H9 (cell line): Measurements from ENCODE around the gene LHPP. TPM values are rescaled to one million over a fixed set of nuclear protein-coding genes. Genes with fewer than 3 reads are reported as not detected.

ENCODE experiments used
- DNase-seq: peaks from one replicate; pipeline ENCODE4 v3.0.0-alpha.2; 2017
- H2AFZ ChIP-seq: one replicate; pipeline ENCODE4 v1.6.1; 2013; ENCODE audit warnings: mild to moderate bottlenecking, low read length, control low read depth, moderate library complexity
- H2AK5ac ChIP-seq: 2 replicates; pipeline ENCODE4 v1.6.1; 2013; ENCODE audit warnings: low read length, control low read depth, mixed read lengths; ENCODE audit not compliant: insufficient read length
- H2BK120ac ChIP-seq: one replicate; pipeline ENCODE4 v1.6.1; 2013; ENCODE audit warnings: low read depth, mild to moderate bottlenecking, low read length, control low read depth, inconsistent platforms; ENCODE audit not compliant: poor library complexity, severe bottlenecking
- H2BK12ac ChIP-seq: 2 replicates; pipeline ENCODE4 v1.6.1; 2013; ENCODE audit warnings: low read length, control low read depth, mixed read lengths, low read depth; ENCODE audit not compliant: insufficient read length
- H2BK15ac ChIP-seq: 2 replicates; pipeline ENCODE4 v1.6.1; 2013; ENCODE audit warnings: low read depth, low read length, control low read depth
- H2BK20ac ChIP-seq: one replicate; pipeline ENCODE4 v1.6.1; 2013; ENCODE audit warnings: low read depth, mild to moderate bottlenecking, low read length, control low read depth, inconsistent platforms; ENCODE audit not compliant: poor library complexity, severe bottlenecking
- H2BK5ac ChIP-seq: 2 replicates; pipeline ENCODE4 v1.6.1; 2013; ENCODE audit warnings: low read length, control low read depth, mixed read lengths; ENCODE audit not compliant: insufficient read length
- H3K14ac ChIP-seq: 2 replicates; pipeline ENCODE4 v1.6.1; 2013; ENCODE audit warnings: low read length, control low read depth; ENCODE audit not compliant: insufficient read depth
- H3K18ac ChIP-seq: 2 replicates; pipeline ENCODE4 v1.6.1; 2013; ENCODE audit warnings: low read depth, mild to moderate bottlenecking, mixed read lengths, low read length, control low read depth; ENCODE audit not compliant: insufficient read length
- H3K23ac ChIP-seq: 2 replicates; pipeline ENCODE4 v1.6.1; 2013; ENCODE audit warnings: low read length, control low read depth, mixed read lengths, low read depth; ENCODE audit not compliant: insufficient read length
- H3K23me2 ChIP-seq: 2 replicates; pipeline ENCODE4 v1.6.1; 2013; ENCODE audit warnings: low read depth, mild to moderate bottlenecking, mixed read lengths, low read length, control low read depth; ENCODE audit not compliant: insufficient read length, poor library complexity, severe bottlenecking
- H3K27ac ChIP-seq: 2 replicates; pipeline ENCODE4 v1.5.1; 2013; ENCODE audit warnings: low read length, control low read depth, mixed read lengths, low read depth; ENCODE audit not compliant: insufficient read length
- H3K27me3 ChIP-seq: 2 replicates; pipeline ENCODE4 v1.6.1; 2013; ENCODE audit warnings: low read length, control low read depth, inconsistent platforms; ENCODE audit not compliant: insufficient read depth
- H3K4ac ChIP-seq: 2 replicates; pipeline ENCODE4 v1.6.1; 2013; ENCODE audit warnings: low read depth, mild to moderate bottlenecking, control low read depth, inconsistent platforms, low read length, moderate library complexity
- H3K4me1 ChIP-seq: 2 replicates; pipeline ENCODE4 v1.6.1; 2013; ENCODE audit warnings: low read length, control low read depth, inconsistent platforms; ENCODE audit not compliant: insufficient read depth
- H3K4me2 ChIP-seq: 2 replicates; pipeline ENCODE4 v1.6.1; 2013; ENCODE audit warnings: low read length, control low read depth, mixed read lengths; ENCODE audit not compliant: insufficient read length, insufficient read depth
- H3K56ac ChIP-seq: 2 replicates; pipeline ENCODE4 v1.6.1; 2013; ENCODE audit warnings: low read depth, mild to moderate bottlenecking, mixed read lengths, low read length, control low read depth; ENCODE audit not compliant: insufficient read length
- H3K79me1 ChIP-seq: 2 replicates; pipeline ENCODE4 v1.6.1; 2013; ENCODE audit warnings: low read depth, mild to moderate bottlenecking, moderate library complexity, low read length, control low read depth, inconsistent platforms; ENCODE audit not compliant: insufficient read depth, poor library complexity, severe bottlenecking
- H3K79me2 ChIP-seq: 2 replicates; pipeline ENCODE4 v1.6.1; 2013; ENCODE audit warnings: low read length, control low read depth, inconsistent platforms; ENCODE audit not compliant: insufficient read depth
- H3K9ac ChIP-seq: 2 replicates; pipeline ENCODE4 v1.6.1; 2013; ENCODE audit warnings: low read length, control low read depth, mixed read lengths; ENCODE audit not compliant: insufficient read length; ENCODE audit errors: extremely low read depth
- H3K9me3 ChIP-seq: one replicate; pipeline ENCODE4 v1.6.1; 2013; ENCODE audit warnings: low read depth, low read length, inconsistent platforms; ENCODE audit not compliant: control insufficient read depth
- H3T11ph ChIP-seq: one replicate; pipeline ENCODE4 v1.6.1; 2013; ENCODE audit warnings: mild to moderate bottlenecking, low read length, control low read depth, inconsistent platforms
- H4K20me1 ChIP-seq: one replicate; pipeline ENCODE4 v1.6.1; 2013; ENCODE audit not compliant: control insufficient read depth, insufficient read length, insufficient read depth
- H4K5ac ChIP-seq: 2 replicates; pipeline ENCODE4 v1.6.1; 2013; ENCODE audit warnings: low read depth, mild to moderate bottlenecking, mixed read lengths, low read length, control low read depth; ENCODE audit not compliant: insufficient read length
- H4K8ac ChIP-seq: replicated peaks from 2 replicates; pipeline ENCODE4 v1.6.1; 2013; ENCODE audit warnings: low read length, control low read depth, mixed read lengths, low read depth; ENCODE audit not compliant: insufficient read length
- H4K91ac ChIP-seq: 2 replicates; pipeline ENCODE4 v1.6.1; 2013; ENCODE audit warnings: low read depth, mild to moderate bottlenecking, moderate library complexity, mixed read lengths, low read length, control low read depth; ENCODE audit not compliant: insufficient read length
- H3K27ac Mint-ChIP-seq, 3 experiments: 2 replicates in 2 of 3; 3 replicates in 1 of 3; pipeline ENCODE4 v1.8.0; 2020 to 2021; ENCODE audit warnings: mixed read lengths in 3 of 3, mild to moderate bottlenecking in 1 of 3, moderate library complexity in 1 of 3
- H3K27me3 Mint-ChIP-seq: 2 replicates; pipeline ENCODE4 v1.8.0; 2021; ENCODE audit warnings: low read depth, mild to moderate bottlenecking, moderate library complexity, mixed read lengths
- H3K36me3 Mint-ChIP-seq, 3 experiments: 2 replicates in 2 of 3; 3 replicates in 1 of 3; pipeline ENCODE4 v1.8.0; 2020 to 2021; ENCODE audit warnings: low read depth in 3 of 3, mixed read lengths in 3 of 3; ENCODE audit not compliant: insufficient read depth in 1 of 3
- H3K4me1 Mint-ChIP-seq, 2 experiments: 2 replicates each; pipeline ENCODE4 v1.8.0; 2020; ENCODE audit warnings: mixed read lengths in 2 of 2
- H3K4me3 Mint-ChIP-seq, 2 experiments: 2 replicates in 1 of 2; 3 replicates in 1 of 2; pipeline ENCODE4 v1.8.0; 2020 to 2021; ENCODE audit warnings: mild to moderate bottlenecking in 2 of 2, mixed read lengths in 2 of 2, moderate library complexity in 1 of 2
- H3K9me3 Mint-ChIP-seq, 2 experiments: 2 replicates in 1 of 2; 3 replicates in 1 of 2; pipeline ENCODE4 v1.8.0; 2020; ENCODE audit warnings: mild to moderate bottlenecking in 2 of 2, mixed read lengths in 2 of 2, moderate library complexity in 1 of 2
- WGBS: extraction: QIAGEN DNeasy Blood & Tissue Kit; methylation state at CpG from one replicate; pipeline ENCODE4 v1.1.7; 2013; ENCODE audit warnings: missing lambda C conversion rate, low lambda C conversion rate, mixed read lengths; ENCODE audit not compliant: insufficient read length; ENCODE audit errors: extremely low coverage; 5-methylcytosine and 5-hydroxymethylcytosine counted together
- total RNA-seq: library from RNA; stranded (reverse); gene quantifications from 2 replicates; pipeline ENCODE4 v1.2.1, GENCODE V29; 2021
- TF ChIP-seq, protein P1 (sequence below): fragments of 200-600 bp; sonication (generic); conservative IDR thresholded peaks from 3 replicates; pipeline ENCODE4 v1.8.0; 2021; ENCODE audit warnings: antibody characterized with exemption, mild to moderate bottlenecking

LHPP gene
- total RNA-seq, 1 experiment from 2014 or later, result 29.6 TPM

DNA sequence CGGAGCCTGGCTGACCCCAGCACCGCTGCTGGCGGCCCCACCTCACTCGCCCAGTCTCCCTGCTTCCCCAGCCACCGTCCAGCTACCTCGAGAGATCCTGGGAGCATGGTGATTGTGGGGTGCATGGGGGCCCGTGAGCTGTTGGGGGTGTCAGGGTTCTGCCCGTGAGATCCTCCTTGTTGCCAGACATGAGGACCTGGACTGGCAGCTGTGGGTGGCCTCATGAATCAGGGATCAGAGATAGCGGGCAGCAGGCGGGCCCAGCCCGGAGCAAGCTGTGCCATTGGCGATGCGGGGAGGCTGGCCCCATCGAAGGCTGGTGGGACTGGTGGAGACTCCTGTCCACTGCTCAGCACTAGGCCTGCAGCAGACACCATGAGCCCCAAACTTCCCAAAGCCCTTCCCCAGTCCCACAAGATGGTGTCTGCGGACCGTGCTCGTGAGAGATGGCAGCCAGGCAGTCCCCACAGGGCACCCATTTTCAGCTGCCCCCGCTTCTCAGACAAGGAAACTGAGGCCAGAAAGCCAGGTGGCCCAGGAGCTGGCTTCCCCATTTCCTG lies 75.6 kb downstream of the LHPP start:
- no CpG with 5 or more reads among the region's 18 CpGs for WGBS
- H3T11ph ChIP-seq, result no peak overlapping the region
- Mint-ChIP-seq H3K9me3 (no peaks in the 10 kb centered on the region), H3K27ac (no peak overlapping the region), H3K4me1 (peaks cover 14 to 17% of the 10 kb centered on the region in 2 experiments), H3K36me3 (no peaks in the 10 kb centered on the region), H3K4me3 (no peak overlapping the region), H3K27me3 (no peaks in the 10 kb centered on the region)
- no peak overlapping the region for H2BK5ac ChIP-seq
- H2AFZ ChIP-seq, result no peak overlapping the region
- H3K4ac ChIP-seq, result no peak overlapping the region
- H3K14ac ChIP-seq, result no peak overlapping the region; the same call in 1 of the 2 replicates
- H2BK12ac ChIP-seq, result no peak overlapping the region
- H2BK20ac ChIP-seq, result no peak overlapping the region
- H3K18ac ChIP-seq, result no peak overlapping the region
- H2BK120ac ChIP-seq, result no peak overlapping the region
- H2BK15ac ChIP-seq, result no peak overlapping the region
- H3K9ac ChIP-seq, result no peak overlapping the region
- no peak overlapping the region for H3K23ac ChIP-seq
- H4K91ac ChIP-seq, result no peak overlapping the region
- no peaks in the 10 kb centered on the region for H3K79me2 ChIP-seq
- H2AK5ac ChIP-seq, result no peak overlapping the region
- no peak overlapping the region for H3K4me2 ChIP-seq
- H3K79me1 ChIP-seq, result no peaks in the 10 kb centered on the region
- no peak overlapping the region for H3K27ac ChIP-seq
- peaks cover 2% of the 10 kb centered on the region; the same call in 1 of the 2 replicates for H3K4me1 ChIP-seq
- H4K5ac ChIP-seq, result no peak overlapping the region
- peaks cover 3% of the 10 kb centered on the region for H4K20me1 ChIP-seq
- H3K27me3 ChIP-seq, result no peaks in the 10 kb centered on the region
- no peak for DNase-seq
- H4K8ac ChIP-seq, result no peak overlapping the region
- H3K56ac ChIP-seq, result no peak overlapping the region
- no peaks in the 10 kb centered on the region for H3K9me3 ChIP-seq
- no peaks in the 10 kb centered on the region for H3K23me2 ChIP-seq
- TF ChIP-seq, protein P1, sequence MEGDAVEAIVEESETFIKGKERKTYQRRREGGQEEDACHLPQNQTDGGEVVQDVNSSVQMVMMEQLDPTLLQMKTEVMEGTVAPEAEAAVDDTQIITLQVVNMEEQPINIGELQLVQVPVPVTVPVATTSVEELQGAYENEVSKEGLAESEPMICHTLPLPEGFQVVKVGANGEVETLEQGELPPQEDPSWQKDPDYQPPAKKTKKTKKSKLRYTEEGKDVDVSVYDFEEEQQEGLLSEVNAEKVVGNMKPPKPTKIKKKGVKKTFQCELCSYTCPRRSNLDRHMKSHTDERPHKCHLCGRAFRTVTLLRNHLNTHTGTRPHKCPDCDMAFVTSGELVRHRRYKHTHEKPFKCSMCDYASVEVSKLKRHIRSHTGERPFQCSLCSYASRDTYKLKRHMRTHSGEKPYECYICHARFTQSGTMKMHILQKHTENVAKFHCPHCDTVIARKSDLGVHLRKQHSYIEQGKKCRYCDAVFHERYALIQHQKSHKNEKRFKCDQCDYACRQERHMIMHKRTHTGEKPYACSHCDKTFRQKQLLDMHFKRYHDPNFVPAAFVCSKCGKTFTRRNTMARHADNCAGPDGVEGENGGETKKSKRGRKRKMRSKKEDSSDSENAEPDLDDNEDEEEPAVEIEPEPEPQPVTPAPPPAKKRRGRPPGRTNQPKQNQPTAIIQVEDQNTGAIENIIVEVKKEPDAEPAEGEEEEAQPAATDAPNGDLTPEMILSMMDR, result no peak
